Cardiac fibroblast (primary cell): ENCODE results near the gene NCOA5.

ENCODE experiments used
- DNase-seq, 2 donors: peaks; one replicate each; pipeline versions ENCODE4 v3.0.0 to v3.0.0-alpha.2; 2010; ENCODE audit warnings: low read depth in 2 of 2
- H3K4me3 ChIP-seq, 2 donors: replicated peaks in 1 of 2; 1 replicate in 1 of 2; 2 replicates in 1 of 2; pipeline ENCODE4 v1.5.1; 2011; ENCODE audit warnings: low read depth in 2 of 2, low read length in 2 of 2, mild to moderate bottlenecking in 2 of 2, moderate library complexity in 1 of 2
- TF ChIP-seq, protein P1 (sequence below): IDR thresholded peaks from one replicate; pipeline ENCODE4 v1.5.1; 2011; ENCODE audit warnings: low read depth, mild to moderate bottlenecking, low read length, inconsistent platforms

Gene NCOA5

DNA sequence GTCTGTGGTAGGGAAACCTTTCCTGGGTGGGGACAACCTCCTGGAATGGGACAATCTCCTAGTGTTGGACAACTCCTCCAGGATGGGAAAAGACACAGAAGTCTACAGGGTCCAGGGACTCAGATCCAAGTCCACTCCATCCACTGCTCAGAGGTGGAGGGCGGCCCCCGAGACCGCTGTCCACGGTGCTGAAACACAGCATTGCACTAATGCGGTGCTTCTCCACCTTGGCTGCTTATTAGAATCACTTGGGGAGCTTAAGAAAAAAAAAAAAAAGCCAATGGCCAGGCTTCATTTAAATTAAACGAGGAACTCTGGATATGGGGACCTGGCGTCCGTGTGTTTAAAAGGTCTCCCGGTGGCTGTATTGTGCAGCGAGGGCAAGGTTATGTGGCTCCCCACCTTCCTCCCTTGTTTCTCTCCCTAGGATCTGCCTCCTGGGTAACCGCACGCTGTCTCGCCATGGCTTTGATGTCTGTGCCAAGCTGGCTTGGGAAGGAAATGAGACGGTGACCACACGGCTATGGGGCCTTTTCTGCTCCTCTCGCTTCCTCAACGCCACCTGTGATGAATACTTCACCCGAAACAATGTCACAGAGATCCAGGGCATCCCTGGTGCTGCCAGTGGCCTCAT, 48.7 kb downstream of the NCOA5 start:
- peak; percentile 31 to 41 for DNase-seq
- H3K4me3 ChIP-seq, result no peak overlapping the region
- TF ChIP-seq, protein P1, sequence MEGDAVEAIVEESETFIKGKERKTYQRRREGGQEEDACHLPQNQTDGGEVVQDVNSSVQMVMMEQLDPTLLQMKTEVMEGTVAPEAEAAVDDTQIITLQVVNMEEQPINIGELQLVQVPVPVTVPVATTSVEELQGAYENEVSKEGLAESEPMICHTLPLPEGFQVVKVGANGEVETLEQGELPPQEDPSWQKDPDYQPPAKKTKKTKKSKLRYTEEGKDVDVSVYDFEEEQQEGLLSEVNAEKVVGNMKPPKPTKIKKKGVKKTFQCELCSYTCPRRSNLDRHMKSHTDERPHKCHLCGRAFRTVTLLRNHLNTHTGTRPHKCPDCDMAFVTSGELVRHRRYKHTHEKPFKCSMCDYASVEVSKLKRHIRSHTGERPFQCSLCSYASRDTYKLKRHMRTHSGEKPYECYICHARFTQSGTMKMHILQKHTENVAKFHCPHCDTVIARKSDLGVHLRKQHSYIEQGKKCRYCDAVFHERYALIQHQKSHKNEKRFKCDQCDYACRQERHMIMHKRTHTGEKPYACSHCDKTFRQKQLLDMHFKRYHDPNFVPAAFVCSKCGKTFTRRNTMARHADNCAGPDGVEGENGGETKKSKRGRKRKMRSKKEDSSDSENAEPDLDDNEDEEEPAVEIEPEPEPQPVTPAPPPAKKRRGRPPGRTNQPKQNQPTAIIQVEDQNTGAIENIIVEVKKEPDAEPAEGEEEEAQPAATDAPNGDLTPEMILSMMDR, result no peak

DNA sequence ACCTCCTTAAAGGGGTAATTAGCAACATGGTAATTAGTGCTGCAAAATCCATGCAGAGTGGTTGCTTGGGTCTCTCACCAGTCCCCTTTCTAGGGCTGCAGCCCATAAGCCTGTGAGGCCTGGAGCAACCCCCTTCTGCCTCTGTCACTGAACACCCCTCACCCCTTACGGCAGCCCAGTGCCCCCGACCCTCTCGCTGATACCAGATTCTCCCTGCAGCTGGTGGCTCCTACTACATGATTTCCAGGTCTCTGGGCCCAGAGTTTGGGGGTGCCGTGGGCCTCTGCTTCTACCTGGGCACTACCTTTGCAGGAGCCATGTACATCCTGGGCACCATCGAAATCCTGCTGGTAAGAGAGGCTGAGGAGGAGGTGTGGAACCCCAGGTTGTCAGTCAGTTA, 52.7 kb downstream of the NCOA5 start:
- no peak for DNase-seq
- no peak overlapping the region for H3K4me3 ChIP-seq
- TF ChIP-seq, protein P1, result no peak

DNA sequence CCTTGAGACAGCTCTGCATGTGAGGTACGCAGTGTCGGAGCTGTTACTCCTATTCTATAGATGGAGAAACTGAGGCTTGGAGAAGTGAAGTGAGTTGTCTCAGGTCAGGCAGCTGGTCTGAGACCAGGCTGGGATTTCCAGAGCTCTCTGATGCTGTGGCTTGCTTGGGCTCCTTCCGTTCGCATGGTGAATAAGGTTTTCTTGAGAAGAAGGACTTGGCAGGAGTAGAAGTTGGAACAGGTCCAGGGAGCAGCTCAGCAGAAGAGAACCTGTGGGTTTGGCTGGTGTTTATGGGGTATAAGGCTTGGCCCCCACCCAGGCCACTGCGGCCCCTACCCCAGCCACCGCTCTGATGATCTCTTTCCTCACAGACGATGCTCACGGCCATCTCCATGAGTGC, 53.4 kb downstream of the NCOA5 start:
- H3K4me3 ChIP-seq, result no peak overlapping the region
- TF ChIP-seq, protein P1, result no peak
- no peak for DNase-seq

DNA sequence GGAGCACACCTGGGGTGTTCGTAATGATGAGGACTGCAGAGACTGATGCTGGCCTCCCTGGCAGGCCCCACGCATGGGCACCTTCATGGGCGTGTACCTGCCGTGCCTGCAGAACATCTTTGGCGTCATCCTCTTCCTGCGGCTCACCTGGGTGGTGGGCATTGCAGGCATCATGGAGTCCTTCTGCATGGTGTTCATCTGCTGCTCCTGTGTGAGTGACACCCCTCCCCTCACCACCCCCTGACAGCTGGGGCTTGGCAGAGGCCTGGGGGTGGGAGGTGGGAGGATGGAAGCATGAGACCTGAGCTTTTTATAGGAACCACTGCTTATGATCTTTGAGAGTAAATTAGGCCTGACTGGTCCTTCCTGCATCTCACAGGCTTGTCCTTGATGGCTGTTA, 54.0 kb downstream of the NCOA5 start:
- TF ChIP-seq, protein P1, result no peak
- no peak overlapping the region for H3K4me3 ChIP-seq
- no peak for DNase-seq

DNA sequence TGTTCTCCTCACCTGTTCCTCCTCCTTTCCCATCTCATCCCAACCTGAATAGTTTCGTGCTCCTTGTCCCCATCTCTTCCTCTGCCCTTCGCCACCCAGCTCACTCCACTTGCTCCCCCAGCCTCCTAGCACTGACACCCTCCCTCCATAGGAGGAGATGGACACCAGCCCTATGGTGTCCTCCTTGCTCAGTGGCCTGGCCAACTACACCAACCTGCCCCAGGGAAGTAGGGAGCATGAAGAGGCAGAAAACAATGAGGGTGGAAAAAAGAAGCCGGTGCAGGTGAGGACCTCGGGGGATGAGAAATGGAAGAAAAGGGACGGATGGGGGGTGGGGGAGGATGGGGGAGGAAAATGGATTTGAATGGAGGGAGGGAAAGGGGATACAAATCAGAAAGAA, 54.5 kb downstream of the NCOA5 start:
- TF ChIP-seq, protein P1, result no peak
- DNase-seq, result no peak
- no peak overlapping the region for H3K4me3 ChIP-seq

DNA sequence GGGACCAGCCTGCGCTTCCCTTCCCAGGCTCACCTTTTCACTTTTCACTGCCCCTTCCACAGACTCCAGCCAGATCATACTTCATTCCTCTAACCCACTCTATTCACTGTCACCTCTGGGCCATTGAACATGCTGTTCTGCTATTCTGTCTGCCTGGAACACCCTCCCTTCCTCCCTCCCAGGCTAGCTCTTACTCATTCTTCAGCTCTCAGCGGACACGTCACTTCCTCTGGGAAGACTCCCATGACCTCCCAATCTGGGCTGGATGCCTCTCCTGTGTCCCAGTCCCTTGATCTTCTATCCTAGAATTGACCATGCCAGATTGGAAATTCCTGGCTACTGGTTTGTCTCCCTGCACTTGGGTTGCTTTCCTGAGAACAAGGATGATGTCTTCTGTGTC, 55.7 kb downstream of the NCOA5 start:
- no peak for DNase-seq
- no peak overlapping the region for H3K4me3 ChIP-seq
- TF ChIP-seq, protein P1, result no peak

DNA sequence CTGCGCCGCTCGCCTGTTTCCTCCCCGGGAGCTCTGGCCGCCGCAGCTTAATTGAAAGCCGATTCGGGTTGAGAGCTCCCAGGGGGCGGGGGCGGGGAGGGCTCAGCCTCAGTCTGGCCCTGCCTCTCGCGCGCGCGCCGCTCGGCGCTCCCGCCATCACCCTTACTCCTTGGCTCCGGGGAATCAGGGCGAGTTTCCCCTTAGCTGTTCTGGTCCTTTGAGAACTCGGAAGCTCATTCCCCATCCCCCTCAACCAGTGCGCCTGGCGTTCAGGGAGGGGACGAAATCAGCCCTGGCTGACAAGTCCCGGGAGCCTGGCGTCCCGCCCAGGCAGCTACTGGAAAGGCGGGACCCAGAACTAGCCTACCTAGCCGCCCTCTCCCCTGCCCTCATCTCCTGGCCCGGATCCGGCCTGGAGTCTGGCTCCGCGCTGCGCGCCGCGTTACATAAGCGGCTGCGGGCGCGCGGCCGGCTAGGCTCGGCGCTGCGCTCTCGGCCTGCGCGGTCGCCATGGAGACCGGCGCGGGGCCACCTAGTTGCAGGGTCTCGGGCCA, 58.0 kb downstream of the NCOA5 start:
- DNase-seq, result no peak
- no peak overlapping the region for H3K4me3 ChIP-seq

More for the DNA sequence above, 58.0 kb downstream of the NCOA5 start:
- TF ChIP-seq, protein P1, result no peak
